Measurements from ENCODE around the gene TMEM82.

TMEM82 gene

DNA sequence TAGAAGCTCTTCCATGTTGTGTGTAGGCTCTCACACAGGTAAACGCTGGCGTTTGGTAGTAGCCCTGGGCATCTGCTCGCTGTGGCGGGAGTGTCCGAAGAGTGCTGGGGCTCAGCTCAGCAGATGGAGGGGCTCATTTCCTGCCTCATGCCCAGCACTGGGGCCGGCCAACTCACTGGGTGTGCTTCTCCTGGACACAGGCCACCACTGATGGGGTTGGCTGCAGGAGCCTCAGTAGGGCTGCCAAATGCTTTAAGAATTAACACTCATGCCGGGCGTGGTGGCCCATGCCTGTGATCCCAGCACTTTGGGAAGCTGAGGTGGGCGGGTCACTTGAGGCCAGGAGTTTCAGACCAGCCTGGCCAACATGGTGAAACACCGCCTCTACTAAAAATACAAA, 44.3 kb downstream of the TMEM82 start:
- peak; percentile 84 for DNase-seq (ENCODE audit: low spot score)

DNA sequence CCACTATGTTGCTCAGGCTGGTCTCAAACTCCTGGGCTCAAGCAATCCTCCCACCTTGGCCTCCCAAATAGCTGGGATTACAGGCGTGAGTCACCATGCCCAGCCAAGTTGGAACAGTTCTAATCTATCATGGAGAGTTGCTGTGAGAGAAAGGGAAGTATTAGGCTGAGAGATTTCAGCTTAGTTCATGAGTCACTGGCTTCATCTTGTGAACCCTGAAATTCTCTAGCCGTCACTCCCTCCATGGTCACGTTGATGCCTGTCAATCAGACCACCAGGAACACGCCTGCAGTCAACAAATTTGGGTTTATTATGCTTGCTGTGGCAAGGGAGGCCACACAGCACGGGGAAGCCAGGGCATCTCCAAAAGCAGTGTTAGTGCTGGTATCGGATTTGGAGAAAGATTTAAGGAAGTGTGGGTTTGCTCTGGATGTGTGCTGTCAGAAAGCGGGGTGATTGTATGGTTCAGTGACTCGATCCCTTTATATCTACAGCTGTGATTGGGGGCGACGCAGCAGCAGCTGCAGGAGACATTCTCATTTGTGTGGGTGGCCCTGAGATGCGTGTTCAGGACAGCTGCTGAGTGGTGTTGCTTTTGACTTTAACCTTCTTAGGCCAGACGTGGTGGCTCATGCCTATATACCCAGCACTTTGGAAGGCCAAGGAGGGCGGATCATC, 46.5 kb downstream of the TMEM82 start:
- DNase-seq (ENCODE audit: low spot score): no peak

DNA sequence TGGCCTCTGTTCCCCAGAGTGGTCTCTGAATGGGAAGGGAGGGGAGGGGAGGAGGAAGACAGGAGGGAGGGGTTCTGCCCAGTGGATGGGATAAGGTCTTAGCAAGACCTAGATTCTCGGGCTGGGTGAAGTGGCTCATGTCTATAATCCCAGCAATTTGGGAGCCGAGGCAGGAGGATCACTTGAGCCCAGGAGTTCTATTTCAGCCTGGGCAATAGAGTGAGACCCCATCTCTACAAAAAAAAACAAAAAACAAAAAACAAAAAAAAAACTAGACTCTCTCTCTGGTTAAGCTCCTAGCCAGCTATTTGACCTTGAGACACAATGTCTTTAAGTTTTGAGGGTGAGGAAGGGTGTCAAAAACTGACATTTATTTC, 53.8 kb downstream of the TMEM82 start:
- no peak for DNase-seq (ENCODE audit: low spot score)
